Left renal cortex interstitium (tissue), 4 donors: ENCODE measurements around the gene B9D2. TPM values are rescaled to one million over a fixed set of nuclear protein-coding genes. Genes with fewer than 3 reads are reported as not detected.
A peak's percentile ranks its signal among the peaks of the same experiment; 100 is the strongest.
"Not testable (repeated sequence)": the region's sequence is repeated elsewhere in the genome, so short reads cannot be mapped to it uniquely, and the experiment has no call there.

Experiments used
- DNase-seq, 4 donors: peaks; one replicate each; pipeline ENCODE4 v3.0.0-alpha.2; 2013; ENCODE audit warnings: low read depth in 4 of 4, low spot score in 2 of 4, missing footprints in 1 of 4
- polyA plus RNA-seq, 4 donors: library from polyadenylated mRNA; unstranded; fragments of 120-200 nt; gene quantifications; one replicate each; pipeline ENCODE4 v1.2.1, GENCODE V29; 2013; ENCODE audit not compliant: insufficient read length in 4 of 4

Gene B9D2, protein sequence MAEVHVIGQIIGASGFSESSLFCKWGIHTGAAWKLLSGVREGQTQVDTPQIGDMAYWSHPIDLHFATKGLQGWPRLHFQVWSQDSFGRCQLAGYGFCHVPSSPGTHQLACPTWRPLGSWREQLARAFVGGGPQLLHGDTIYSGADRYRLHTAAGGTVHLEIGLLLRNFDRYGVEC
- 10 to 100 TPM in 1 of 4 donors, 1 to 10 TPM in 3; 6.7 to 11.4 (median 9.1) TPM for polyA plus RNA-seq

DNA sequence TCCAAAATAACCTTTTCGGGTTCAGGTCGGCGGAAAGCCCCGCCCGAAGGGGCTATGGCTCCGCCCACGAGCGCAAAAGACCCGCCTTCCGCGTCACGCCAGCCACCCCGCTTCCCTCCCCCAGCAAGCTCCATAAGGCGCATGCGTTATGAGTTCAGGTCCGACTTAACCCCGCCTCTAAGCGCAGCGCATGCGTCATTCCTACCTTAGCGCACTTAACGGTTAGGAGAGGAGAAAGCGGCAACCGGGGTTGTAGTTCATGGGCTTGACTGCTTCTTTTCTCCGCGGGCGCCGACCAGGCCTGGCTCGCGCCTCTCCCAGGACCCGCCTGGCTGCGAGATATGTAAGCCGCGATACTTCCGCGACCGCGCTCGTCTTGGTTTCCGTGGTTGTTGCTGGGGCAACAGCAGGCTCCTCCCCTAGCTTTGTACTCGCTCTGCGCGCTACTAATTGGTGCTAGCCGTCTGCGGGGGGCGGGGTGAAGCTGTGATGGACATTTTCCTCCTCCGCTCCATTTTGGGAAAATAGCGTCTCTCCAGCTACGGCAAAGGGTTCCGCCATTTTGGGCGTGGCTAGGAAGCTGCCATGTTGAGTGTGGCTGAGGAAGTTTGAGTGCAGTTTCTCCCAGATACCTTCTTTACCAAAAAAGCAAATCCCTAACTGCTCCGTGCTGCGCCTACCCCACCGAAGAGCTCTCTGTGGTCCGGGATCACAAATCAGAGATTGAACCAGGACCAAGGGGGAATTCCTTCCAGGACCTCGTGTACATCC is at the start of gene B9D2:
Gene B9D2 (minus strand): TSS at position 397 of the 771 bp plus-strand sequence. CDS start 630 bp downstream, outside the sequence.
- peak; percentile 96 to 99 (median 98) for DNase-seq

DNA sequence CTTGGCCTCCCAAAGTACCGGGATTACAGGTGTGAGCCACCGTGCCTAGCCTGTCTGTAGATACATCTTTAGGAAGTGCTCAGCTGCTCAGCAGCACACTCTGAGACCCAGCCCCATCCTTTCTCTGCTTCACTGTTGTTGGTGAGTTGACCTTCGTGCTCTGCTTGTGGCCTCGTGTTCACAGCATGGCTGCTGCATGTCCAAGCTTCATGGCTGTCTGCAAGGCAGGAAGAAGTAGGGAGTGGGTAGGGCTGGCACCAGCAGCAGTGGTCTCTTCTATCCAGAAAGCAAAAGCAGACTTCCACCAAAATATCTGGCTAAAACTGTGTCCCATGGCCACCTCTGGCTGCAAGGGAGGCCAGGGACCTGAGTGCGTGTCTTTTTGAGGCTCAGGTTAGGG is 49.0 kb upstream of the B9D2 start:
- no peak for DNase-seq

DNA sequence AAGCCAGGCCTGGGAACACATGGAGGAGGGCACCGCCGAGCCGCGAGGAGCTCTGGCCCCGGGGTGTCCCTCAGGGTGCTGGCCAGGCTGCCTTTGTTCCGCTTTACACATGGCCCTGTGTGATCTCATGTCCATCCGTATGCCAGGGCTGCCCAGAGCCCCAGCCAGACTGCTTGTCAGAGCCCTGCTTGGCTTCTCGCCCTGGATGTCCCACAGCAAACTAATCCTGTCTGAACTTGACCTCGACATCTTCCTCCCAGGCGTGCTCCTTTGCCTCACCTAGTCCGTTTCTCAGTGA is 48.0 kb upstream of the B9D2 start:
- DNase-seq, result no peak

DNA sequence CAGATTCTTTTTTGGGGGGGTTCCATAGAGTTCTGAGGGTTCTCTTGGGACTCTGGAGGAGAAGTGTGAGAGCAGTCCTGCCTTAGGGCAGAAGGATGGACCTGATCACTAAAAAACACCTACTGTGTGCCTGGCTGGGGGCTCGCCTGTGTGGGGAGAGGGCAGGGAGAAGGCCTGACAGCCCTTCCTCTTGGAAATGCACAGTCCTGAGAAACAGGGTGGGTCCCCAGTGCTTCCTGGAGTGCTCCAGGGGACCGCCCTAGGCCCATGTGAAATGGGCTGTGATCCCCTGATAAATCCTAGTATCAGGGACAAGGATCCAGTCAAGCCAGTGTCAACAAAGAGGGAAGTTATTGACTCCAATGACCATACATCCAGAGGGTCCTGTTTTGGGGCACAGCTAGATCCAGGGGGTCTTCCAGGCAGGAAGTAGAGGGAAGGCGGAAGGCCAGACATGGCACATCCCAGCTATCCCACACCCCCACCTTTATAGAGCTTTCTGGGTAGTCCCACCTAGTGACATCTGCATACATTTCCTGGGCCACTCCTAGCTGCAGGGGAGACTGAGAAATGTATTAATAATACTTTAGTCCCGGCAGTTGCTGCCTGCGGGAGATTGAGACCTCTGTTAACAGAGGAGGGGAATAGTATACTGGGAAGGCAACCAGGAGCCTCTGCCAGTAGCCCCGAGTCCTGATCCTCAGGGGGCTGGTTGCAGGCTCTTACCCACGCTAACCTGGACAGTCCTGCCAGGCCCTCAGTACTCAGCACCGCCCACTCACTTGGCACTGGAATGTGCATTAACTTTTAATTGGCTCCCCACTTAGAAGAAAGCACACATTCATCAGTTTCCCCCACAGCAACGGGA is 47.4 kb upstream of the B9D2 start:
- DNase-seq, result no peak

DNA sequence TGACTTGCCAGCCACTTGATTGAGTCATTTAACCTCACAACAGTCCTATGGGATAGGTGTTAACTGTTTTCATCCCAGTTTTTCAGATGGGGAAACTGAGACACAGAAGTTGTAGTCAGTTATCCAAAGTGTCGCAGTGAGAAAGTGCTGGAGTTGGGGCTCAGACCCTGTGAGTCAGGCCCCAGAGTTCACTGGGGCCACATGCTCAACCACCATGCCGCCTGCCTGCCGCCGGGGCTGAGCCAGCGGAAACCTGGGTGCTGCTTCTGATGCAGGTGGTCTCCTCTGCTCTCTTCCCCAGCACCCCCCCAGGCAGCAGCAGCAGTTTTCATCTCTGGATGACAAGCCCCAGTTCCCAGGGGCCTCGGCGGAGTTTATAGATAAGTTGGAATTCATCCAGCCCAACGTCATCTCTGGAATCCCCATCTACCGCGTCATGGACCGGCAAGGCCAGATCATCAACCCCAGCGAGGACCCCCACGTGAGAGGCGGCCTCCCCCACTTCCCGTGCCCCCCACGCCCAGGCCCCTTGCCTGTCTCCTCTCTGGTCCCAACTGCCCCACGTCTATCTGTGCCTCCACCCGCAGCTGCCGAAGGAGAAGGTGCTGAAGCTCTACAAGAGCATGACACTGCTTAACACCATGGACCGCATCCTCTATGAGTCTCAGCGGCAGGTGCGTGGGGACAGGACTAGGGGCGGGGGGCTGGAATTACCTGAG is 46.5 kb upstream of the B9D2 start:
- DNase-seq, result no peak

DNA sequence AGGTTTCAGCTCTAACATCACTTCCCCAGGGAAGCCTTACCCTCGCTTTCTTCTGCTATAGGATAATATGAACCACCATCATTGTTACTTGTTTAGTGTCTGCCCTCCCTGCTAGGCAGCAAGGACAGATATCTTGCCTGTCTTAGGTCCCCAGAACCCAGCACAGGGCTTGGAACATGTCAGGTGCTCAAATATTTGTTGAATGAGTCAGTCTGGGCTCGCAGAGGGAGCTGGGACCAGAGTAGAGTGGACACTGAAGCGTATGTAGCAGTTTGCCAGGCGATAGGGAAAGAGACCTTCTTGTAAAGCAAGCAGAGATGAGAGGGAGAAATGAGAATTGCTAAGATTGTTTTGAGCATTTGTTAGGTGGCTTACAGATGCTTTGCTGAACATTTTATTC is 45.3 kb upstream of the B9D2 start:
- DNase-seq, result no peak

DNA sequence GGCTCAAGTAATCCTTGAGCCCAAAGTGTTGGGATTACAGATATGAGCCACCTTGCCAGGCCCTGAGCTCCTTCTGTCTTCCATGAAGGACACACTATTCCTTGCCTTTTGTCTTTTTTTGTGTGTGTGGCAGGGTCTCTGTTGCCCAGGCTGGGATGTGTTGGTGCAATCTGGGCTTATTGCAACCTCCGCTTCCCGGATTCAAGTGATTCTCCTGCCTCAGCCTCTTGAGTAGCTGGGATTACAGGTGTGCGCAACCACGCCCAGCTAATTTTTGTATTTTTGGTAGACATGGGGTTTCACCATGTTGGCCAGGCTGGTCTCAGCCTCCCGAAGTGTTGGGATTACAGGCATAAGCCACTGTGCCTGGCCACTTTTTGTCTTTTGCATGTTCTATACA is 44.9 kb upstream of the B9D2 start:
- DNase-seq, result not testable (repeated sequence)

DNA sequence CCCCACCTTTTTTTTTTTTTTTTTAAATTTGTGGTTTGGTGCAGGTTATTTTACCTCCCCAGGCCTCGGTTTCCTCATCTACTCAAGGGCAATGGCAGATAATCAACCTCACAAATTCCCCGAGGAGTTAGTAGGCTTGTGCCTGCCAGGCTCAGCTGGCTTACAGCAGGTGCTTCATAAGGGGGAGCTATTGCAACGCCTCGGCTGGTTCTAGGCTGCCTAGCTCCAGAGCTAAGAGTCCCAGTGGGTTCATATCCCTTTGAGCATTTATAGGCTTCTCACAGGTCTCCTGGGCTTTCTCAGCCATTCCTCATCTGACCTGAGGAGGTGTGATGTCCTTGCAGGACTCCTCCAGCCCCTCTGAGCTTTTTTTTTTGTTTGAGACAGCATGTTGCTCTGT is 44.3 kb upstream of the B9D2 start:
- DNase-seq, result no peak

DNA sequence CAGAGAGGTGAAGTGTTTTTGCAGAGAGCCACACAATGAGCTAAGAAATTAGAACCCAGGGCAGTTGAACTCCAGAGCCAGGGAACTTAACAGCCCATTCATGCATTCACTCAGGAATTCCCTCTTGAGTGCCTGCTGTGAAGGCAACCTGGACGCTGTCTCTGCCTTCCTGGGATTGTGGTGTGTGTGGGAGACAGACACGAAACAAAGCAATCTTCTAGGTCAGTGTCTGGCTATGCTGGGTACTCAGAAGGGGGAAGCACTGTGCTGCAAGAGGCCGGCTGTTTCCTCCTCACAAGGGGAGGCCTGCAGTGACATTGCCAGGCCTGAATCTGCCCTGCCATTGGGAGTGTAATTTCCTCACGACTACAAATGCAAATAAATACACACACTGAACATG is 43.3 kb upstream of the B9D2 start:
- DNase-seq, result no peak

DNA sequence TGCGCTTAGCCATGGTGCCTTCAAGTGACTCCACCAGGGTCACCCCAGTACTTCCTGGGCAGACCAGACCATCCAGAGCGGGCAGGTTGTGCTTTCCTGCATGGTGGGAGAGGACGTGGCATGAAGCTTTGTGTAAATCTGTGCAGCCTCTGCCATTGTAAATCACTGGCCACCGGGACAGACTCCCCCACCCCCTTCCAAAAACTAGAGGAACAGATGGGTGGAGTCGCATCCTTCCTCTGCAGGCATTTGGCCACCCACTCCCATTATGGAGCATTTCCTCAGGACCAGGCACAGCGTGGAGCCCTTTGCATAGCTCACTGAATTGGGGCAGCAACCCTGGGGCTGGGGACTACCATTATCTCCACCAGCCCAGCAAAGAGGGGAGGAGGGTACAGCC is 41.8 kb upstream of the B9D2 start:
- no peak for DNase-seq

DNA sequence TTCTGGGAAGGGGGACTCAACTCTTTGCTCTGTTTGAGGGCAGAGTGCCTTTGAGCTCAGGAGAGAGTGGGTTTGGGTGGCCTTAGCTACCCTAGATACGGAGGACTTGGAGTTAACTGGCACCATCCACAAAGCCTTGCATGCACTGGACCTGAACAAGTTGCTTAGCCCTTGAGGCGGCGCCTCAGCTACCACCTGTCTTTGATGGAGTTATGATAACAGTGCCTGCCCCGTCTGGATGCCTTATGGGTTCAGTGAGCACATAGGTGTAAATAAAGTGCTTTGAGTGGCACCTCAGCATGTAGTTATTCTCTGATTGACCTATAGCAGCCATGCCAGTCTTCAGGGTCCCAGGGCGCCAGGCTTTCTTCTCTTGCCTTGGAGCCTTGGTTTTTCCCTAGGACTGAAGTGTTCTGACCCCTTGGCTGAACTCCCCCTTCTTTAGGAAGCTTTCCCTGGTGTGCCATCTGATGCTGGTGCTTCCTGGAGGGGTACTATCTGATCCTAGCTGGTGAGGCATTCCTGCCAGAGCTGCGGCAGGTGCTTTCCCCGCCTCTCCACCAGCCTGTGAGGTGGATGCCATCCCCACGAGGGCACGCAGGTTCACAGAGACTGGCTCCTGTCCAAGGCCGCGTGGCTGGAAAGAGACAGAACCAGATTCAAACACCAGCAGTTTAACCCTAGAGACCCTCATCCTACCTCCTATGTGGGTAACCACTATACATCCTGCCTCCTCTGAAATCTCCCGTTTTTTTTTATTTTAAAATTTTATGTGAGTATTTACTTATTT is 39.4 kb upstream of the B9D2 start:
- no peak for DNase-seq

DNA sequence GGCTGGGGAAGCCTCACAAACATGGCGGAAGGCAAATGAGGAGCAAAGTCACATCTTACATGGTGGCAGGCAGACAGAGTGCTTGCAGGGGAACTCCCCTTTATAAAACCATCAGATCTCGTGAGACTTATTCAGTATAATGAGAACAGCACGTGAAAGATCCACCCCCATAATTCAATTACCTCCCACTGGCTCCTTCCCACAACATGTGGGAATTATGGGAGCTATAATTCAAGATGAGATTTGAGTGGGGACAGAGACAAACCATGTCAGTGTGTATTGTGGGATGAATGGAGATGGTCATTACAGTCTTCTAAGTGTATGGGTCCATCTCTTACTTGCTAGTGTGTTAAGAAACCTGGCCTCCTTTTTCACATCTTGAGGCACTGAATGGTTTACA is 38.1 kb upstream of the B9D2 start:
- DNase-seq, result no peak

DNA sequence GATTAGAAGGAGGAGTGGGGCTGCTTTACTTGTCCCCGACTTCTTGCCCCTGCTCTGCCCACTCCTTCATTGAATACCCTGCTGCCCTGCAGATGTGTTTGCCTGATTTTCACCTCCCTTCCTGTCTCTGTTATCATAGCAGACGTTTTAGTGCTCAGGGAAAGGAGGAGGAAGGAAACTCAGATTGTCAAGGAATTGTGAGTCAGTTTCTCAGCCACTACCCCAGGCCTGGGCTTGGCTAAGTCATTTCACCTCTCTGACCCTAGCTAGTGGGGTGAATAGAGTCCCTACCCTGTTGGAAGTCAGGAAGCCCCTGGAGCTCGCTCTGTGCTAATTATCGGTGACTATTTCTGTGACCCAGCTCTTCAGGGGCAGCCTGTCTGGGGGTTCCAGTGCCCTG is 37.5 kb upstream of the B9D2 start:
- DNase-seq, result no peak

DNA sequence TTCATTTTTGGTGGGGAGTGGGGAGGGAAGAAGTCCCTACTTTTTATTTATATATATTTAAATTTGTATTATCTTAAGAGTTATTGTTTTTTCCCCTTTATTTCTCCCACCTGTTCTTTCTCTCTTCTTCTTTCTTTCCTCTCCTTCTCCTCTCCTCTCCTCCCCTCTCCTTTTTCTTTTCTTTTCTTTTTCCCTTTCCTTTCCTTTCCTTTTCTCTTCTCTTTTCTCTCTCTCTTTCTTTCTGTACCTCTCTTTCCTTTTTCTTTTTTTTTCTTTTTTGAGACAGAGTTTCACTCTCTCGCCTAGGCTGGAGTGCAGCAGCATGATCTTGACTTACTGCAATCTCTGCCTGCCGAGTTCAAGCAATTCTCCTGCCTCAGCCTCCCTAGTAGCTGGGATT is 35.6 kb upstream of the B9D2 start:
- DNase-seq, result no peak

DNA sequence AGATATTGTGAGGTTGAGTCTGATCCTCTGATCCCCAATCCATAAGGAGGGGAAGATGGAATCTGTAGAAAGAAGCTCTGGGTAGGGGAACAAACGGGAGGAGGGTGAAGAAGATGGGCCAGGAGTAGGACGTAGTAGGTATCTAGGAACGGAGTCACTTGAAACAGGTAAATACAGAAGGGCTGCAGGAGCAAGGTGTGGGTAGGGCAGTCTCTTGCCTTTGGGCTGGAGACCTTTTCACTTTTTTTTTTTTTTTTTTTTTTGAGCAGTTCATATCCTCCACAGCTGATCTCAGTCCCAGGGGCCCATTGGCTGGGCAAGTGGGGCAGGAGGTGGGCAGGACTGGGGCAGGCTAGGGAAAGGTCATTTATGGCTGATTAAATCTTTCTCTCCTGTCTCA is 35.1 kb upstream of the B9D2 start:
- DNase-seq, result no peak

DNA sequence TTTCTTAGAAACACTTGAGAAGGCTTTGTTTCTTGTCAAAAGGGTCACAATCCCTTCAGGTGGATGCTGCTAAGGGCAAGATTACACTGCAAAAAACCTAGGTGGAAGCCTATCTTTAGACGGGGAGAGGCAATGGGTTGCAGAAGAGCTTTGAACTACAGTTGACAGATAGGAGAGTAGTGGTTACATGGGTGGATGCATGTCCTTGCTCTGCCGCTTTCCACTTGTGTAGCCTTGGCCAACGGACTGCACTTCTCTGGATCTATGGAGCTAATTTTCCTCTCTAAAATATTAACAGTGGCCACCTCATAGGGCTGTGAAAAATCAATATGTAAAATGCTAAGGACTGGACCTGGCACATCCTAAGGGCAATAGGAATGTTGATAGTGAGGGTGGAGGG is 34.6 kb upstream of the B9D2 start:
- no peak for DNase-seq

DNA sequence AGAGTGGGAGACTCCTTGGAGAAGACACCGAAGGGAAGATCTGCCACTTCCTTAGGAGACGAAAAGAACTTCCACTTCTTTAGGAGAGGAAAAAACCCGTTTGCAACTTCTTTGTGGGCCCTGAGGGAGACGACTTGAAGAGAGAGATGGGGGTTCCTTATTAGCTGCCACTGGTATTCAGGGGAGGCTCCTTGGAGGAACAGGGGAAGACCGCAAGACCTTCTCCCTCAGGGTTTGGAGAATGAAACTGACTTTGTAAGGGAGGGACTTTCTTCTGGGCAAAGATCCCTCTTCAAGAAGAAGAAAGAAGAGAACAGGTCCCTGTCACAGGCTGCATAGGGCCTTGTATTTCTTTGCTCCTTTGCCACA is 34.1 kb upstream of the B9D2 start:
- no peak for DNase-seq

DNA sequence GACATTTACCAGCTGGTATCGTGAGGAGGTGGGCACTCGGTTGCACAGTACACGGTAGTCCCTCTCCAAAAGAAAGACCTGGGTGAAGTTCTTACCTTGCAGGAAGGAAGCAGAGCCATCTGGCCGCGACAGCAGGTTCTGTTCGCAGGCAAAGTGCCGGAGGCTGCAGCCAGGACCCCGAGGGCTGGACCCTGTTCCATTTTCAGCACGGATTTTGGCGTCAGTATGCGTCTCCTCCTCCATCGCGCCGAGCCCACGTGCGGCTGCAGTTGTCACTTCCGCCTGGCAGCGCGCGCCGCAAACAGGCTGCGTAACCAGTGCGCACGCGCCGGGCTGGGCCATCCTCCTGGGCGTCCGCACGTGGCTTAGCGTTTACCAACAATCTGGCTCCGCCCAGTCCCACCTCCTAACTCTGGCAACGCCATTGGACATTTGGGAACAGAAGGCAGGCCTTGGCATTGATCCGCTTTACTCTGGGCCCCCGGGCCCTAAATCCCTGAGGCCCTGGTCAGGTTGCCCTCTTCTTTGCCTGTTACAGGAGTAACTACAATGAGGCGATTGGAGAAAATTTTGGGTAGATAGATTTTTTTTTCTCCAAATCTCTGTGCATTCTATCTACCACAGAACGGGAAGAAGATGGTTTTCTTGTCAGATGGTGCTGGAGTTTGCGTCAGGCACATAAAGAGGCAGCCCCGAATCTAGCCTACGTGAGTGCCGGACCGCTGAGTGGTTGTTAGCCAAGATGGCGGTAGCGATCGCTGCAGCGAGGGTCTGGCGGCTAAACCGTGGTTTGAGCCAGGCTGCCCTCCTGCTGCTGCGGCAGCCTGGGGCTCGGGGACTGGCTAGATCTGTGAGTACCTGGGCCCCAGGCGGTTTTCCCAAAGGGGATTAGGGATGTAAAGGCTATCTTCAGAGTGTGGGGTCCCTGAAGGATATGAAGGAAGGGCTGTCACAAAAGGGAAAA is 33.4 kb upstream of the B9D2 start, which contains the start of the genes BCKDHA and EXOSC5:
Gene BCKDHA (plus strand): TSS at position 733 of the 964 bp plus-strand sequence. CDS start 10 bp downstream, at position 743.
Gene EXOSC5 (minus strand): TSS at position 274 of the 964 bp plus-strand sequence. CDS start 31 bp downstream, at position 243.
- DNase-seq, result peak; percentile 99 to 100 (median 99)

DNA sequence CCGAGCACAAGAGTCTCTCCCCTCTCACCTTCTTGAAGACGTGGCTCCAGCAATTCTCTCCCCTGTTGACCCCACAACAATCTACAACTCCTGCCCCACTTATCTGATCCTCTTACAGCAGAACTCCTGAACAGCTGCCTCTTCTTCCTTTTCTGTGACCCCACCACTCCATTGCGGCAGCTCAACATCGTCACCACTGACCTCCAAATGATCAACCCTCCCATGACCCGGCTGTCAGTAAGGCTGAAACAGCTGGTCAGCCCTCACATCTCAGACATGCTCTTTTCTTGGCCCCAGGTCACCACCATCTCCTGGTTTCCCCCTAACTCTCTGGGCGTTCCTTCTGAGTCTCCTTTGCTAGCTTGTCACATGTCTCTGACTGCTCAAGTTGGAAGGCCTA is 31.4 kb upstream of the B9D2 start:
- no peak for DNase-seq
